Keratinocyte (primary cell): Measurements from ENCODE around the gene ATG2B. TPM values are rescaled to one million over a fixed set of nuclear protein-coding genes. Genes with fewer than 3 reads are reported as not detected.

ENCODE experiments used
- DNase-seq: peaks from one replicate; pipeline ENCODE4 v3.0.0-alpha.2; 2011; ENCODE audit warnings: low read depth, missing footprints, low spot score
- FAIRE-seq: peaks from 2 replicates; lab custom pipeline; 2011; peaks lifted over from hg19 to GRCh38; lab: Jason Lieb, UNC
- H2AFZ ChIP-seq: 2 replicates; pipeline ENCODE4 v1.6.0; 2012; ENCODE audit warnings: low read length, control low read depth, inconsistent platforms; ENCODE audit not compliant: control insufficient read depth
- H3K27ac ChIP-seq: 2 replicates; pipeline ENCODE4 v1.5.1; 2011; ENCODE audit warnings: low read length; ENCODE audit not compliant: control insufficient read depth, insufficient read depth
- H3K27me3 ChIP-seq: 3 replicates; pipeline ENCODE4 v1.6.0; 2011; ENCODE audit warnings: low read length; ENCODE audit not compliant: control insufficient read depth, insufficient read depth; ENCODE audit errors: extremely low read depth
- H3K36me3 ChIP-seq, 2 experiments: 2 replicates in 1 of 2; 3 replicates in 1 of 2; pipeline ENCODE4 v1.5.1; 2011; ENCODE audit warnings: low read length in 2 of 2, mild to moderate bottlenecking in 1 of 2; ENCODE audit not compliant: control insufficient read depth in 2 of 2, insufficient read depth in 2 of 2; ENCODE audit errors: extremely low read depth in 1 of 2
- H3K4me1 ChIP-seq: 3 replicates; pipeline ENCODE4 v1.5.1; 2011; ENCODE audit warnings: low read length; ENCODE audit not compliant: control insufficient read depth, insufficient read depth; ENCODE audit errors: extremely low read depth
- H3K4me2 ChIP-seq: 3 replicates; pipeline ENCODE4 v1.6.0; 2011; ENCODE audit warnings: low read depth, low read length; ENCODE audit not compliant: control insufficient read depth, insufficient read depth; ENCODE audit errors: extremely low read depth
- H3K4me3 ChIP-seq, 3 experiments: fragments of 200-600 bp in 1 of 3; sonication (generic) in 1 of 3; 2 replicates in 2 of 3; 3 replicates in 1 of 3; pipeline ENCODE4 v1.5.1; 2011 to 2016; ENCODE audit warnings: low read length in 3 of 3, mild to moderate bottlenecking in 3 of 3, control low read depth in 2 of 3, inconsistent platforms in 1 of 3, low read depth in 1 of 3, mixed read lengths in 1 of 3, mixed run types in 1 of 3, moderate library complexity in 1 of 3; ENCODE audit not compliant: control insufficient read depth in 2 of 3, insufficient read depth in 2 of 3; ENCODE audit errors: extremely low read depth in 1 of 3
- H3K79me2 ChIP-seq: 2 replicates; pipeline ENCODE4 v1.6.0; 2012; ENCODE audit warnings: low read length; ENCODE audit not compliant: control insufficient read depth, insufficient read depth
- H3K9ac ChIP-seq: 3 replicates; pipeline ENCODE4 v1.6.0; 2011; ENCODE audit warnings: low read length; ENCODE audit not compliant: control insufficient read depth, insufficient read depth; ENCODE audit errors: extremely low read depth
- H3K9me1 ChIP-seq: 3 replicates; pipeline ENCODE4 v1.6.0; 2011; ENCODE audit warnings: low read length; ENCODE audit not compliant: control insufficient read depth, insufficient read depth; ENCODE audit errors: extremely low read depth
- H3K9me3 ChIP-seq: 2 replicates; pipeline ENCODE4 v1.5.1; 2012; ENCODE audit warnings: low read depth, low read length; ENCODE audit not compliant: control insufficient read depth
- H4K20me1 ChIP-seq: 3 replicates; pipeline ENCODE4 v1.6.0; 2011; ENCODE audit warnings: low read length; ENCODE audit not compliant: control insufficient read depth, insufficient read depth; ENCODE audit errors: extremely low read depth
- CTCF ChIP-seq, 3 experiments: IDR thresholded peaks in 1 of 3; conservative IDR thresholded peaks in 1 of 3; optimal IDR thresholded peaks in 1 of 3; 2 replicates in 2 of 3; 3 replicates in 1 of 3; pipeline versions ENCODE3 to v1.5.1; 2011; ENCODE audit warnings: low read length in 3 of 3, mild to moderate bottlenecking in 3 of 3, moderate library complexity in 2 of 3, control low read depth in 1 of 3, inconsistent platforms in 1 of 3; ENCODE audit not compliant: insufficient read depth in 2 of 3; ENCODE audit errors: extremely low read depth in 1 of 3
- EZH2 ChIP-seq: IDR thresholded peaks from one replicate; pipeline ENCODE4 v1.6.1; 2012; ENCODE audit warnings: inconsistent platforms, mild to moderate bottlenecking, low read length, moderate library complexity
- dilution Hi-C: fragments of 300-500 bp; cut with MboI; formaldehyde crosslinking; loops from one replicate; pipeline ENCODE4 v1.7.0; 2020; ENCODE audit warnings: low sequenced_read_pairs; ENCODE audit not compliant: extremely low pct_ligation_motif_present
- polyA plus RNA-seq, 5 experiments: library from polyadenylated mRNA; depleted of rRNA in 3 of 5; stranded (reverse) in 3 of 5; stranded (forward) in 1 of 5; unstranded in 1 of 5; fragments of >200 nt; gene quantifications; 1 replicate in 1 of 5; 2 replicates in 3 of 5; 3 replicates in 1 of 5; pipeline versions ENCODE4 v1.2.1 to v1.2.3, GENCODE V29; 2011 to 2012; ENCODE audit warnings: missing spikeins in 2 of 5, low read depth in 1 of 5, low replicate concordance in 1 of 5

ATG2B gene
- polyA plus RNA-seq, 1 donor (not counting 4 experiments of a cell fraction or from before 2014, with no cell fraction given) = 11.4 TPM

- dilution Hi-C loops = no loop called here
- no peak for DNase-seq
- no peak for FAIRE-seq
These were observed 35.8 kb upstream of the ATG2B start for GRCh38 chr14:96398921-96399320.

GRCh38 chr14:96398432-96398831 is 35.3 kb upstream of the ATG2B start:
- TF ChIP-seq EZH2 (no peak), CTCF (optimal IDR thresholded peaks at IDR 0.05 in 1 of 3, IDR thresholded peaks at IDR 0.05 in 1 of 3, conservative IDR thresholded peaks at IDR 0.05 in 1 of 3; ENCODE audit: extremely low read depth in 1 of 3, insufficient read depth in 2 of 3, low read length in 3 of 3) (no peak)
- DNase-seq (no peak), FAIRE-seq (no peak)
- no peaks in the 10 kb centered on the region for H3K4me1 ChIP-seq
- H3K9me3 ChIP-seq = no peaks in the 10 kb centered on the region
- H3K4me2 ChIP-seq = no peak overlapping the region
- H3K4me3 ChIP-seq = no peak overlapping the region
- H3K27ac ChIP-seq = no peak overlapping the region
- no peaks in the 10 kb centered on the region for H3K9me1 ChIP-seq
- H3K9ac ChIP-seq = no peak overlapping the region
- dilution Hi-C loops = no loop called here
- no peak overlapping the region for H2AFZ ChIP-seq
- H3K36me3 ChIP-seq = no peaks in the 10 kb centered on the region
- no peaks in the 10 kb centered on the region for H4K20me1 ChIP-seq
- H3K27me3 ChIP-seq = no peaks in the 10 kb centered on the region
- no peaks in the 10 kb centered on the region for H3K79me2 ChIP-seq

More at GRCh38 chr14:96398921-96399320, 35.8 kb upstream of the ATG2B start:
- Histone ChIP-seq H3K36me3 (no peaks in the 10 kb centered on the region), H3K79me2 (no peaks in the 10 kb centered on the region), H3K4me1 (no peaks in the 10 kb centered on the region), H3K9ac (no peak overlapping the region), H3K4me2 (no peak overlapping the region), H3K27me3 (no peaks in the 10 kb centered on the region), H3K4me3 (no peak overlapping the region), H3K9me3 (no peaks in the 10 kb centered on the region), H3K27ac (no peak overlapping the region), H4K20me1 (no peaks in the 10 kb centered on the region), H3K9me1 (no peaks in the 10 kb centered on the region), H2AFZ (no peak overlapping the region)
- no peak for TF ChIP-seq CTCF (optimal IDR thresholded peaks at IDR 0.05 in 1 of 3, IDR thresholded peaks at IDR 0.05 in 1 of 3, conservative IDR thresholded peaks at IDR 0.05 in 1 of 3; ENCODE audit: extremely low read depth in 1 of 3, insufficient read depth in 2 of 3, low read length in 3 of 3)
- no peak for TF ChIP-seq EZH2
